Measurements from ENCODE around the gene SLC9A9. TPM values are rescaled to one million over a fixed set of nuclear protein-coding genes. Genes with fewer than 3 reads are reported as not detected.

The SLC9A9 gene
- polyA plus RNA-seq, 2 donors, result 8.3 to 11.9 TPM

GRCh38 chr3:143307613-143308183, 540.6 kb downstream of the SLC9A9 start:
- no peaks in the 10 kb centered on the region for H3K9me3 ChIP-seq (ENCODE audit: control insufficient read depth in 2 of 2, insufficient read depth in 1 of 2, low read depth in 1 of 2, low read length in 1 of 2)
- H3K4me1 ChIP-seq (ENCODE audit: control insufficient read depth in 2 of 2, insufficient read depth in 2 of 2, low read length in 1 of 2), result peaks cover 0 to 9% of the 10 kb centered on the region in 2 donors
- no peak overlapping the region for H3K27ac ChIP-seq (ENCODE audit: low read depth in 2 of 2, low read length in 1 of 2)
- H3K36me3 ChIP-seq (ENCODE audit: control insufficient read depth in 2 of 2, insufficient read depth in 2 of 2, low read length in 1 of 2), result no peaks in the 10 kb centered on the region
- 76 to 94% methylated on average over 1 of the region's 1 CpG for WGBS, 2 donors
- no peak overlapping the region for H3K4me3 ChIP-seq (ENCODE audit: low read depth in 1 of 2, low read length in 2 of 2)
- no peaks in the 10 kb centered on the region for H3K27me3 ChIP-seq (ENCODE audit: control insufficient read depth in 1 of 2, insufficient read depth in 2 of 2, low read length in 2 of 2)

GRCh38 chr3:143306407-143306806, 541.9 kb downstream of the SLC9A9 start:
- Histone ChIP-seq H3K36me3 (ENCODE audit: control insufficient read depth in 2 of 2, insufficient read depth in 2 of 2, low read length in 1 of 2) (no peaks in the 10 kb centered on the region), H3K27ac (ENCODE audit: low read depth in 2 of 2, low read length in 1 of 2) (no peak overlapping the region), H3K27me3 (ENCODE audit: control insufficient read depth in 1 of 2, insufficient read depth in 2 of 2, low read length in 2 of 2) (no peaks in the 10 kb centered on the region), H3K4me1 (ENCODE audit: control insufficient read depth in 2 of 2, insufficient read depth in 2 of 2, low read length in 1 of 2) (peaks cover 0 to 9% of the 10 kb centered on the region in 2 donors), H3K9me3 (ENCODE audit: control insufficient read depth in 2 of 2, insufficient read depth in 1 of 2, low read depth in 1 of 2, low read length in 1 of 2) (no peaks in the 10 kb centered on the region), H3K4me3 (ENCODE audit: low read depth in 1 of 2, low read length in 2 of 2) (no peak overlapping the region)
- 57 to 65% methylated on average over 1 of the region's 1 CpG for WGBS, 2 donors

GRCh38 chr3:143302638-143303171, 545.6 kb downstream of the SLC9A9 start:
- peaks cover 0 to 3% of the 10 kb centered on the region in 2 donors for H3K36me3 ChIP-seq (ENCODE audit: control insufficient read depth in 2 of 2, insufficient read depth in 2 of 2, low read length in 1 of 2)
- no peaks in the 10 kb centered on the region for H3K27me3 ChIP-seq (ENCODE audit: control insufficient read depth in 1 of 2, insufficient read depth in 2 of 2, low read length in 2 of 2)
- no peak overlapping the region for H3K27ac ChIP-seq (ENCODE audit: low read depth in 2 of 2, low read length in 1 of 2)
- H3K4me1 ChIP-seq (ENCODE audit: control insufficient read depth in 2 of 2, insufficient read depth in 2 of 2, low read length in 1 of 2), result peaks cover 0 to 9% of the 10 kb centered on the region in 2 donors
- H3K9me3 ChIP-seq (ENCODE audit: control insufficient read depth in 2 of 2, insufficient read depth in 1 of 2, low read depth in 1 of 2, low read length in 1 of 2), result no peaks in the 10 kb centered on the region
- H3K4me3 ChIP-seq (ENCODE audit: low read depth in 1 of 2, low read length in 2 of 2), result no peak overlapping the region
- 51 to 56% methylated on average over 11 of the region's 11 CpGs for WGBS, 2 donors

GRCh38 chr3:143301031-143301901, 547.0 kb downstream of the SLC9A9 start:
- Histone ChIP-seq H3K27me3 (ENCODE audit: control insufficient read depth in 1 of 2, insufficient read depth in 2 of 2, low read length in 2 of 2) (no peaks in the 10 kb centered on the region), H3K4me3 (ENCODE audit: low read depth in 1 of 2, low read length in 2 of 2) (no peak overlapping the region), H3K36me3 (ENCODE audit: control insufficient read depth in 2 of 2, insufficient read depth in 2 of 2, low read length in 1 of 2) (peaks cover 0 to 3% of the 10 kb centered on the region in 2 donors), H3K4me1 (ENCODE audit: control insufficient read depth in 2 of 2, insufficient read depth in 2 of 2, low read length in 1 of 2) (peaks cover 0 to 4% of the 10 kb centered on the region in 2 donors), H3K9me3 (ENCODE audit: control insufficient read depth in 2 of 2, insufficient read depth in 1 of 2, low read depth in 1 of 2, low read length in 1 of 2) (no peaks in the 10 kb centered on the region), H3K27ac (ENCODE audit: low read depth in 2 of 2, low read length in 1 of 2) (no peak overlapping the region)
- WGBS, 2 donors, result 85 to 86% methylated on average over 5 of the region's 5 CpGs

GRCh38 chr3:143298886-143299535, 549.3 kb downstream of the SLC9A9 start:
- WGBS, 2 donors, result 90 to 94% methylated on average over 5 of the region's 5 CpGs
- Histone ChIP-seq H3K4me3 (ENCODE audit: low read depth in 1 of 2, low read length in 2 of 2) (no peak overlapping the region), H3K4me1 (ENCODE audit: control insufficient read depth in 2 of 2, insufficient read depth in 2 of 2, low read length in 1 of 2) (no peaks in the 10 kb centered on the region), H3K27me3 (ENCODE audit: control insufficient read depth in 1 of 2, insufficient read depth in 2 of 2, low read length in 2 of 2) (no peaks in the 10 kb centered on the region), H3K9me3 (ENCODE audit: control insufficient read depth in 2 of 2, insufficient read depth in 1 of 2, low read depth in 1 of 2, low read length in 1 of 2) (no peaks in the 10 kb centered on the region), H3K36me3 (ENCODE audit: control insufficient read depth in 2 of 2, insufficient read depth in 2 of 2, low read length in 1 of 2) (peaks cover 0 to 3% of the 10 kb centered on the region in 2 donors), H3K27ac (ENCODE audit: low read depth in 2 of 2, low read length in 1 of 2) (no peak overlapping the region)

- peaks cover 0 to 3% of the 10 kb centered on the region in 2 donors for H3K36me3 ChIP-seq (ENCODE audit: control insufficient read depth in 2 of 2, insufficient read depth in 2 of 2, low read length in 1 of 2)
- no peak overlapping the region for H3K27ac ChIP-seq (ENCODE audit: low read depth in 2 of 2, low read length in 1 of 2)
Observed at GRCh38 chr3:143298380-143298779, 549.9 kb downstream of the SLC9A9 start.

GRCh38 chr3:143295201-143296080, 552.8 kb downstream of the SLC9A9 start:
- Histone ChIP-seq H3K27ac (ENCODE audit: low read depth in 2 of 2, low read length in 1 of 2) (no peak overlapping the region), H3K9me3 (ENCODE audit: control insufficient read depth in 2 of 2, insufficient read depth in 1 of 2, low read depth in 1 of 2, low read length in 1 of 2) (no peaks in the 10 kb centered on the region), H3K36me3 (ENCODE audit: control insufficient read depth in 2 of 2, insufficient read depth in 2 of 2, low read length in 1 of 2) (peaks cover 0 to 3% of the 10 kb centered on the region in 2 donors), H3K4me1 (ENCODE audit: control insufficient read depth in 2 of 2, insufficient read depth in 2 of 2, low read length in 1 of 2) (no peaks in the 10 kb centered on the region), H3K27me3 (ENCODE audit: control insufficient read depth in 1 of 2, insufficient read depth in 2 of 2, low read length in 2 of 2) (no peaks in the 10 kb centered on the region), H3K4me3 (ENCODE audit: low read depth in 1 of 2, low read length in 2 of 2) (no peak overlapping the region)
- WGBS, 2 donors, result 51 to 74% methylated on average over 4 of the region's 4 CpGs

More at GRCh38 chr3:143298380-143298779, 549.9 kb downstream of the SLC9A9 start:
- Histone ChIP-seq H3K4me3 (ENCODE audit: low read depth in 1 of 2, low read length in 2 of 2) (no peak overlapping the region), H3K9me3 (ENCODE audit: control insufficient read depth in 2 of 2, insufficient read depth in 1 of 2, low read depth in 1 of 2, low read length in 1 of 2) (no peaks in the 10 kb centered on the region), H3K4me1 (ENCODE audit: control insufficient read depth in 2 of 2, insufficient read depth in 2 of 2, low read length in 1 of 2) (no peaks in the 10 kb centered on the region), H3K27me3 (ENCODE audit: control insufficient read depth in 1 of 2, insufficient read depth in 2 of 2, low read length in 2 of 2) (no peaks in the 10 kb centered on the region)

- Histone ChIP-seq H3K4me3 (ENCODE audit: low read depth in 1 of 2, low read length in 2 of 2) (no peak overlapping the region), H3K27me3 (ENCODE audit: control insufficient read depth in 1 of 2, insufficient read depth in 2 of 2, low read length in 2 of 2) (no peaks in the 10 kb centered on the region), H3K27ac (ENCODE audit: low read depth in 2 of 2, low read length in 1 of 2) (no peak overlapping the region), H3K9me3 (ENCODE audit: control insufficient read depth in 2 of 2, insufficient read depth in 1 of 2, low read depth in 1 of 2, low read length in 1 of 2) (no peaks in the 10 kb centered on the region), H3K36me3 (ENCODE audit: control insufficient read depth in 2 of 2, insufficient read depth in 2 of 2, low read length in 1 of 2) (peaks cover 0 to 3% of the 10 kb centered on the region in 2 donors), H3K4me1 (ENCODE audit: control insufficient read depth in 2 of 2, insufficient read depth in 2 of 2, low read length in 1 of 2) (no peaks in the 10 kb centered on the region)
- 88 to 89% methylated on average over 5 of the region's 5 CpGs for WGBS, 2 donors
Observed at GRCh38 chr3:143294188-143294587, 554.1 kb downstream of the SLC9A9 start.
